GM04503 (cell line): ENCODE measurements around the gene CREB5.

Experiments
- DNase-seq: peaks from one replicate; pipeline ENCODE4 v3.0.0-alpha.2; 2012; ENCODE audit warnings: low read depth

Gene CREB5

GRCh38 chr7:28643584-28644340, 231.4 kb downstream of the CREB5 start:
- no peak for DNase-seq

- DNase-seq, result no peak
These were observed 233.5 kb downstream of the CREB5 start for GRCh38 chr7:28645866-28646265.

GRCh38 chr7:28646376-28647075, 234.2 kb downstream of the CREB5 start:
- DNase-seq, result no peak

- DNase-seq, result no peak
These were observed 234.7 kb downstream of the CREB5 start for GRCh38 chr7:28647076-28647421.

- no peak for DNase-seq
These were observed 236.9 kb downstream of the CREB5 start for GRCh38 chr7:28649189-28649588.

- no peak for DNase-seq
These were observed 237.5 kb downstream of the CREB5 start for GRCh38 chr7:28649811-28650210.

- no peak for DNase-seq
These were observed 241.8 kb downstream of the CREB5 start for GRCh38 chr7:28654110-28654509.

GRCh38 chr7:28656529-28656928, 244.2 kb downstream of the CREB5 start:
- DNase-seq, result no peak

- DNase-seq, result no peak
These were observed 246.1 kb downstream of the CREB5 start for GRCh38 chr7:28658381-28658780.

GRCh38 chr7:28660132-28660531, 247.8 kb downstream of the CREB5 start:
- DNase-seq, result no peak

- DNase-seq, result no peak
These were observed 249.7 kb downstream of the CREB5 start for GRCh38 chr7:28661826-28662595.

- no peak for DNase-seq
These were observed 253.8 kb downstream of the CREB5 start for GRCh38 chr7:28666154-28666553.

GRCh38 chr7:28668085-28668484, 255.8 kb downstream of the CREB5 start:
- DNase-seq, result no peak

GRCh38 chr7:28669330-28669729, 257.0 kb downstream of the CREB5 start:
- no peak for DNase-seq

- DNase-seq, result no peak
These were observed 259.2 kb downstream of the CREB5 start for GRCh38 chr7:28671526-28671925.

GRCh38 chr7:28672397-28672797, 260.1 kb downstream of the CREB5 start:
- no peak for DNase-seq

GRCh38 chr7:28674359-28674782, 262.1 kb downstream of the CREB5 start:
- DNase-seq, result no peak

GRCh38 chr7:28675429-28675828, 263.1 kb downstream of the CREB5 start:
- DNase-seq, result no peak

GRCh38 chr7:28677668-28678067, 265.4 kb downstream of the CREB5 start:
- DNase-seq, result no peak

- no peak for DNase-seq
These were observed 266.2 kb downstream of the CREB5 start for GRCh38 chr7:28678431-28678965.

GRCh38 chr7:28681693-28682310, 269.5 kb downstream of the CREB5 start:
- DNase-seq, result no peak

GRCh38 chr7:28682801-28683200, 270.5 kb downstream of the CREB5 start:
- DNase-seq, result no peak
